HCT116 (cell line): ENCODE results near the gene BOLL. TPM values are rescaled to one million over a fixed set of nuclear protein-coding genes. Genes with fewer than 3 reads are reported as not detected.

Experiments
- ATAC-seq: fragments of 200-7000 bp; cut with Tn5 transposase; 2 replicates; pipeline ENCODE4 v1.9.1; 2020; ENCODE audit warnings: mild to moderate bottlenecking, moderate library complexity
- BruUV-seq: library from RNA; stranded (reverse); fragments of 400-500 nt; replicated peaks from 2 replicates; lab custom pipeline; 2021; lab: Mats Ljungman, UMichigan
- CTCF ChIA-PET: fragments of 300-600 bp; sonication (Branson Sonifier 250); formaldehyde crosslinking; loops from one replicate; lab custom pipeline; 2021; ENCODE audit warnings: antibody characterized with exemption; lab: Charles Lee
- POLR2A ChIA-PET: fragments of 300-600, 350-600 bp; sonication (Branson Sonifier 250); formaldehyde crosslinking; loops from one replicate; lab custom pipeline; 2021; ENCODE audit warnings: antibody characterized with exemption; lab: Charles Lee
- RAD21 ChIA-PET, 2 experiments: fragments of 300-600 bp; sonication (Branson Sonifier 250); formaldehyde crosslinking; loops; one replicate each; lab custom pipeline; 2023; ENCODE audit warnings: low total read pairs in 2 of 2; ENCODE audit not compliant: uncharacterized antibody in 2 of 2, unreplicated experiment in 2 of 2, low non-redundant PET in 1 of 2; lab: Charles Lee
- DNase-seq: peaks from one replicate; pipeline ENCODE4 v3.0.0-alpha.2; 2010; ENCODE audit warnings: low read depth, low spot score
- H2AFZ ChIP-seq: fragments of 200-600 bp; shearing (Covaris generic), sonication (generic); 2 replicates; pipeline ENCODE4 v1.6.1; 2017; ENCODE audit warnings: low read depth, mixed run types, mixed read lengths, antibody characterized with exemption, low read length; ENCODE audit not compliant: poor library complexity, severe bottlenecking
- H3K27ac ChIP-seq: 2 replicates; pipeline ENCODE4 v1.5.1; 2012; ENCODE audit warnings: low read depth, low read length
- H3K27me3 ChIP-seq: fragments of 200-600 bp; sonication (generic); 2 replicates; pipeline ENCODE4 v1.6.1; 2016; ENCODE audit warnings: mixed run types, low read length, mixed read lengths; ENCODE audit not compliant: insufficient read depth
- H3K36me3 ChIP-seq, 2 experiments: fragments of 200-500 bp in 1 of 2; fragments of 200-600 bp in 1 of 2; sonication (Bioruptor generic) in 1 of 2; sonication (generic) in 1 of 2; 2 replicates each; pipeline versions ENCODE4 v1.5.1 to v1.6.1; 2014 to 2016; ENCODE audit warnings: low read length in 2 of 2, inconsistent platforms in 1 of 2, mixed read lengths in 1 of 2, mixed run types in 1 of 2; ENCODE audit not compliant: insufficient read depth in 2 of 2, control insufficient read depth in 1 of 2
- H3K4me1 ChIP-seq, 2 experiments: fragments of 200-600 bp in 1 of 2; sonication (generic) in 1 of 2; 2 replicates each; pipeline versions ENCODE4 v1.5.1 to v1.6.1; 2012 to 2017; ENCODE audit warnings: low read length in 2 of 2, inconsistent platforms in 1 of 2, mild to moderate bottlenecking in 1 of 2, mixed read lengths in 1 of 2, mixed run types in 1 of 2, moderate library complexity in 1 of 2; ENCODE audit not compliant: insufficient read depth in 2 of 2, control insufficient read depth in 1 of 2
- H3K4me2 ChIP-seq: fragments of 200-600 bp; sonication (generic); 2 replicates; pipeline ENCODE4 v1.6.1; 2017; ENCODE audit warnings: mixed run types, low read length, mixed read lengths
- H3K4me3 ChIP-seq, 2 experiments: fragments of 200-600 bp in 1 of 2; sonication (generic) in 1 of 2; replicated peaks in 1 of 2; 2 replicates each; pipeline ENCODE4 v1.5.1; 2011 to 2016; ENCODE audit warnings: low read length in 2 of 2, control low read depth in 1 of 2, low read depth in 1 of 2, mild to moderate bottlenecking in 1 of 2, mixed read lengths in 1 of 2, mixed run types in 1 of 2
- H3K79me2 ChIP-seq: fragments of 200-600 bp; sonication (generic); 2 replicates; pipeline ENCODE4 v1.6.1; 2017; ENCODE audit warnings: mild to moderate bottlenecking, mixed run types, low read length, moderate library complexity, mixed read lengths; ENCODE audit not compliant: insufficient read depth
- H3K9ac ChIP-seq: fragments of 200-600 bp; sonication (generic); 2 replicates; pipeline ENCODE4 v1.6.1; 2016; ENCODE audit warnings: low read length, mixed read lengths
- H3K9me2 ChIP-seq: fragments of 200-600 bp; sonication (generic), shearing (Covaris generic); 2 replicates; pipeline ENCODE4 v1.6.1; 2017; ENCODE audit warnings: mixed run types, mild to moderate bottlenecking, moderate library complexity; ENCODE audit not compliant: insufficient read depth
- H3K9me3 ChIP-seq, 2 experiments: fragments of 200-500 bp in 1 of 2; fragments of 200-600 bp in 1 of 2; sonication (Bioruptor generic) in 1 of 2; sonication (generic) in 1 of 2; 2 replicates each; pipeline ENCODE4 v1.6.1; 2014 to 2017; ENCODE audit warnings: low read length in 2 of 2, mixed read lengths in 2 of 2, inconsistent platforms in 1 of 2, low read depth in 1 of 2, mild to moderate bottlenecking in 1 of 2, mixed run types in 1 of 2, moderate library complexity in 1 of 2; ENCODE audit not compliant: control insufficient read depth in 1 of 2, insufficient read depth in 1 of 2
- H4K20me1 ChIP-seq: fragments of 200-600 bp; sonication (generic), shearing (Covaris generic); 2 replicates; pipeline ENCODE4 v1.6.1; 2017; ENCODE audit warnings: mixed run types, mild to moderate bottlenecking, moderate library complexity; ENCODE audit not compliant: insufficient read depth
- ATF3 ChIP-seq: IDR thresholded peaks from 2 replicates; pipeline ENCODE4 v1.6.1; 2012
- EGR1 ChIP-seq: IDR thresholded peaks from 2 replicates; pipeline ENCODE4 v1.6.1; 2012; ENCODE audit warnings: low read depth
- ELF1 ChIP-seq: IDR thresholded peaks from 2 replicates; pipeline ENCODE4 v1.6.1; 2012; ENCODE audit warnings: low read depth, borderline replicate concordance
- FOSL1 ChIP-seq: IDR thresholded peaks from 2 replicates; pipeline ENCODE4 v1.6.1; 2012; ENCODE audit warnings: low read depth
- MAX ChIP-seq: IDR thresholded peaks from 2 replicates; pipeline ENCODE4 v1.6.1; 2012
- RAD21 ChIP-seq: IDR thresholded peaks from 2 replicates; pipeline ENCODE4 v1.6.1; 2012; ENCODE audit warnings: low read depth, mild to moderate bottlenecking
- SP1 ChIP-seq: IDR thresholded peaks from 2 replicates; pipeline ENCODE4 v1.6.1; 2012; ENCODE audit warnings: low read depth
- TCF7L2 ChIP-seq: IDR thresholded peaks from 2 replicates; pipeline ENCODE4 v1.7.0; 2011; ENCODE audit warnings: borderline replicate concordance, inconsistent platforms; ENCODE audit not compliant: insufficient read depth, insufficient read length; ENCODE audit errors: extremely low read depth
- YY1 ChIP-seq: IDR thresholded peaks from 2 replicates; pipeline ENCODE4 v1.6.1; 2011; ENCODE audit warnings: low read length, low read depth, moderate library complexity, mild to moderate bottlenecking; ENCODE audit not compliant: insufficient replicate concordance; ENCODE audit errors: extremely low read depth
- ZFX ChIP-seq: fragments of 450-650 bp; IDR thresholded peaks from 2 replicates; pipeline ENCODE4 v1.6.1; 2017
- ZNF274 ChIP-seq: fragments of 200-500 bp; sonication (Bioruptor generic); IDR thresholded peaks from 2 replicates; pipeline ENCODE4 v1.6.1; 2014; ENCODE audit warnings: mild to moderate bottlenecking, low read depth, low read length, inconsistent platforms
- intact Hi-C: fragments of 100-400 bp; cut with micrococcal nuclease; formaldehyde crosslinking; loops from 2 replicates; pipeline ENCODE4 v1.10.0; 2022
- total RNA-seq: library from RNA; stranded (reverse); gene quantifications from one replicate; pipeline ENCODE4 v1.2.1, GENCODE V29; 2021; ENCODE audit not compliant: unreplicated experiment
- TF ChIP-seq, protein P1 (sequence below), 3 experiments: fragments of 200-600 bp in 1 of 3; sonication (generic) in 1 of 3; IDR thresholded peaks in 2 of 3; conservative IDR thresholded peaks in 1 of 3; 2 replicates each; pipeline ENCODE4 v1.5.1; 2012 to 2017; ENCODE audit warnings: low read depth in 2 of 3, low read length in 2 of 3, antibody characterized with exemption in 1 of 3, borderline replicate concordance in 1 of 3, control low read depth in 1 of 3, mild to moderate bottlenecking in 1 of 3, mixed read lengths in 1 of 3, mixed run types in 1 of 3, moderate library complexity in 1 of 3; ENCODE audit not compliant: insufficient read depth in 1 of 3
- TF ChIP-seq, protein P2 (sequence below): IDR thresholded peaks from 2 replicates; pipeline ENCODE4 v1.6.1; 2012; ENCODE audit warnings: low read depth

BOLL gene
- total RNA-seq, 1 experiment from 2014 or later: not detected

GRCh38 chr2:197810016-197810415 is 24.9 kb upstream of the BOLL start:
- DNase-seq: no peak
- Histone ChIP-seq H3K27ac (no peak overlapping the region), H3K4me2 (no peak overlapping the region), H3K4me3 (no peak overlapping the region), H2AFZ (no peak overlapping the region), H4K20me1 (no peaks in the 10 kb centered on the region), H3K36me3 (no peaks in the 10 kb centered on the region), H3K9me2 (no peaks in the 10 kb centered on the region), H3K79me2 (no peaks in the 10 kb centered on the region), H3K27me3 (peaks cover 22% of the 10 kb centered on the region; the same call in 1 of the 2 replicates), H3K9ac (no peak overlapping the region), H3K4me1 (no peaks in the 10 kb centered on the region), H3K9me3 (no peaks in the 10 kb centered on the region)
- CTCF ChIA-PET: no interaction called here
- TF ChIP-seq YY1 (no peak), FOSL1 (no peak), ZFX (no peak), MAX (no peak), TCF7L2 (no peak)
- TF ChIP-seq, protein P1, sequence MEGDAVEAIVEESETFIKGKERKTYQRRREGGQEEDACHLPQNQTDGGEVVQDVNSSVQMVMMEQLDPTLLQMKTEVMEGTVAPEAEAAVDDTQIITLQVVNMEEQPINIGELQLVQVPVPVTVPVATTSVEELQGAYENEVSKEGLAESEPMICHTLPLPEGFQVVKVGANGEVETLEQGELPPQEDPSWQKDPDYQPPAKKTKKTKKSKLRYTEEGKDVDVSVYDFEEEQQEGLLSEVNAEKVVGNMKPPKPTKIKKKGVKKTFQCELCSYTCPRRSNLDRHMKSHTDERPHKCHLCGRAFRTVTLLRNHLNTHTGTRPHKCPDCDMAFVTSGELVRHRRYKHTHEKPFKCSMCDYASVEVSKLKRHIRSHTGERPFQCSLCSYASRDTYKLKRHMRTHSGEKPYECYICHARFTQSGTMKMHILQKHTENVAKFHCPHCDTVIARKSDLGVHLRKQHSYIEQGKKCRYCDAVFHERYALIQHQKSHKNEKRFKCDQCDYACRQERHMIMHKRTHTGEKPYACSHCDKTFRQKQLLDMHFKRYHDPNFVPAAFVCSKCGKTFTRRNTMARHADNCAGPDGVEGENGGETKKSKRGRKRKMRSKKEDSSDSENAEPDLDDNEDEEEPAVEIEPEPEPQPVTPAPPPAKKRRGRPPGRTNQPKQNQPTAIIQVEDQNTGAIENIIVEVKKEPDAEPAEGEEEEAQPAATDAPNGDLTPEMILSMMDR (IDR thresholded peaks at IDR 0.05 in 2 of 3, conservative IDR thresholded peaks at IDR 0.05 in 1 of 3; ENCODE audit: borderline replicate concordance in 1 of 3, insufficient read depth in 1 of 3, low read depth in 2 of 3, low read length in 2 of 3): no peak
- intact Hi-C loops: no loop called here
- BruUV-seq: no TSS peak
- RAD21 ChIA-PET: no interaction called here
- no peak for ATAC-seq
- POLR2A ChIA-PET: no interaction called here

GRCh38 chr2:197809064-197809463 is 23.9 kb upstream of the BOLL start:
- RAD21 ChIA-PET: no interaction called here
- ATAC-seq (no peak), DNase-seq (no peak)
- no peaks in the 10 kb centered on the region for H3K36me3 ChIP-seq
- H3K79me2 ChIP-seq: no peaks in the 10 kb centered on the region
- H3K9me2 ChIP-seq: no peaks in the 10 kb centered on the region
- POLR2A ChIA-PET: no interaction called here
- H3K27me3 ChIP-seq: peaks cover 27% of the 10 kb centered on the region; the same call in 1 of the 2 replicates
- H3K4me2 ChIP-seq: no peak overlapping the region
- BruUV-seq: no TSS peak
- CTCF ChIA-PET: no interaction called here
- no peaks in the 10 kb centered on the region for H4K20me1 ChIP-seq
- H3K27ac ChIP-seq: no peak overlapping the region
- peaks cover 0 to 4% of the 10 kb centered on the region in 2 experiments; a peak in 1 of 4 replicates for H3K4me1 ChIP-seq
- no peak overlapping the region for H3K9ac ChIP-seq
- intact Hi-C loops: no loop called here
- no peaks in the 10 kb centered on the region for H3K9me3 ChIP-seq
- no peak overlapping the region for H2AFZ ChIP-seq
- no peak overlapping the region for H3K4me3 ChIP-seq
- TF ChIP-seq ELF1 (no peak), TCF7L2 (no peak), SP1 (no peak), MAX (no peak), ZNF274 (no peak), EGR1 (no peak), ATF3 (no peak), RAD21 (no peak)
- TF ChIP-seq, protein P2, sequence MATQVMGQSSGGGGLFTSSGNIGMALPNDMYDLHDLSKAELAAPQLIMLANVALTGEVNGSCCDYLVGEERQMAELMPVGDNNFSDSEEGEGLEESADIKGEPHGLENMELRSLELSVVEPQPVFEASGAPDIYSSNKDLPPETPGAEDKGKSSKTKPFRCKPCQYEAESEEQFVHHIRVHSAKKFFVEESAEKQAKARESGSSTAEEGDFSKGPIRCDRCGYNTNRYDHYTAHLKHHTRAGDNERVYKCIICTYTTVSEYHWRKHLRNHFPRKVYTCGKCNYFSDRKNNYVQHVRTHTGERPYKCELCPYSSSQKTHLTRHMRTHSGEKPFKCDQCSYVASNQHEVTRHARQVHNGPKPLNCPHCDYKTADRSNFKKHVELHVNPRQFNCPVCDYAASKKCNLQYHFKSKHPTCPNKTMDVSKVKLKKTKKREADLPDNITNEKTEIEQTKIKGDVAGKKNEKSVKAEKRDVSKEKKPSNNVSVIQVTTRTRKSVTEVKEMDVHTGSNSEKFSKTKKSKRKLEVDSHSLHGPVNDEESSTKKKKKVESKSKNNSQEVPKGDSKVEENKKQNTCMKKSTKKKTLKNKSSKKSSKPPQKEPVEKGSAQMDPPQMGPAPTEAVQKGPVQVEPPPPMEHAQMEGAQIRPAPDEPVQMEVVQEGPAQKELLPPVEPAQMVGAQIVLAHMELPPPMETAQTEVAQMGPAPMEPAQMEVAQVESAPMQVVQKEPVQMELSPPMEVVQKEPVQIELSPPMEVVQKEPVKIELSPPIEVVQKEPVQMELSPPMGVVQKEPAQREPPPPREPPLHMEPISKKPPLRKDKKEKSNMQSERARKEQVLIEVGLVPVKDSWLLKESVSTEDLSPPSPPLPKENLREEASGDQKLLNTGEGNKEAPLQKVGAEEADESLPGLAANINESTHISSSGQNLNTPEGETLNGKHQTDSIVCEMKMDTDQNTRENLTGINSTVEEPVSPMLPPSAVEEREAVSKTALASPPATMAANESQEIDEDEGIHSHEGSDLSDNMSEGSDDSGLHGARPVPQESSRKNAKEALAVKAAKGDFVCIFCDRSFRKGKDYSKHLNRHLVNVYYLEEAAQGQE: no peak
